Ecto neural progenitor cell (in vitro differentiated cells): Measurements from ENCODE around the gene ATAD3B.
A peak's percentile ranks its signal among the peaks of the same experiment; 100 is the strongest.
"Not testable (repeated sequence)": the region's sequence is repeated elsewhere in the genome, so short reads cannot be mapped to it uniquely, and the experiment has no call there.

ENCODE experiments used
- DNase-seq: peaks from one replicate; pipeline ENCODE4 v3.0.0-alpha.2; 2018; ENCODE audit warnings: low spot score

ATAD3B gene

DNA sequence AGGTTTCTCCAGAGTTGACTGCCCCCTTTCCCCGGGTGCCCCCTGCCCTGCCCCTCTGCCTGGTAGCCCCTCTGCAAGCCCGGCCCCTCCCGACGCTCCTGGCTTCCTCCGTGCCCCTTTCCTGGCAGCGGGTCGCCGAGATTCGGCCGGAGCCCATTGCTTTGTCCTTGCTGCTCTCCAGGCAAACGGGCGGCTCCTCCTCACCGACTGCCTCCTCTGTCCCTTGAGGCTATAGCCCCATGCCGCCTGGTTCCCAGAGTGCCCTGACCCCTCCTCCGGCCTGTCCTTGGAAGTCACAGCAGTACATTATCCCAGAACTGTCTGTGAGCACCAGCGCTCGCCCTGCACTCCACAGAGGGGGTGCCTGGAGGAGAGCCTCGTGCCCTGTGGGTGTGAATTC lies 42.1 kb downstream of the ATAD3B start:
- not testable (repeated sequence) for DNase-seq

- DNase-seq, result not testable (repeated sequence)
Measured at GRCh38 chr1:1514376-1514775, 42.8 kb downstream of the ATAD3B start.

DNA sequence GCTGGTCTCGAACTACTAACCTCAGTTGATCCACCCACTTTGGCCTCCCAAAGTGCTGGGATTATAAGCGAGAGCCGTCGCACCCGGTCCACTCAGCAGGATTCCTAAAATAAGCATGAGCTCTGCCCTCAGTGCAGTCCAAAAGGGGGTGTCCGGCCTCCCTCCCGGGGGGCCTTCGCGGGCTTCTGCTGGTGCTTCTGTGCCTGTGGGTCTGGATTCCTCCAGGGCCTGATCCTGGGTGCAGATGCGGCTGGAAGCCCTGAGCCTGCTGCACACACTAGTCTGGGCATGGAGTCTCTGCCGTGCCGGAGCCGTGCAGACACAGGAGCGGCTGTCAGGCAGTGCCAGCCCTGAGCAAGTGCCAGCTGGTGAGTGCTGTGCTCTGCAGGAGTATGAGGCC lies 45.4 kb downstream of the ATAD3B start:
- not testable (repeated sequence) for DNase-seq

- no peak for DNase-seq
Measured at GRCh38 chr1:1517973-1518620, 46.5 kb downstream of the ATAD3B start.

DNA sequence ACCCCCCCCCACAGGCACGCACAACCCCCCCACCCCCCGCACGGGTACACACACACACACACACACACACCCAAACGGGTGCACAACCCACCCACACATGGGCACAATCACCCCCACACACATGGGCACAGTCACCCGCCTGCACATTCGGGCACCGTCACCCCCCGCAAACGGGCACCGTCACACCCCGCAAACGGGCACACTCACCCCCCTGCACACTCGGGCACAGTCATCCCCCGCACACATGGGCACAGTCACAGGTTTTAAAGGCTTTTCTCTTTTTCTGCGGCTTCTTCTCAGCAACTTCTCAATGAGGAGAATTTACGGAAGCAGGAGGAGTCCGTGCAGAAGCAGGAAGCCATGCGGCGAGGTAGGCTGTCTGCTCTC lies 47.0 kb downstream of the ATAD3B start:
- not testable (repeated sequence) for DNase-seq

DNA sequence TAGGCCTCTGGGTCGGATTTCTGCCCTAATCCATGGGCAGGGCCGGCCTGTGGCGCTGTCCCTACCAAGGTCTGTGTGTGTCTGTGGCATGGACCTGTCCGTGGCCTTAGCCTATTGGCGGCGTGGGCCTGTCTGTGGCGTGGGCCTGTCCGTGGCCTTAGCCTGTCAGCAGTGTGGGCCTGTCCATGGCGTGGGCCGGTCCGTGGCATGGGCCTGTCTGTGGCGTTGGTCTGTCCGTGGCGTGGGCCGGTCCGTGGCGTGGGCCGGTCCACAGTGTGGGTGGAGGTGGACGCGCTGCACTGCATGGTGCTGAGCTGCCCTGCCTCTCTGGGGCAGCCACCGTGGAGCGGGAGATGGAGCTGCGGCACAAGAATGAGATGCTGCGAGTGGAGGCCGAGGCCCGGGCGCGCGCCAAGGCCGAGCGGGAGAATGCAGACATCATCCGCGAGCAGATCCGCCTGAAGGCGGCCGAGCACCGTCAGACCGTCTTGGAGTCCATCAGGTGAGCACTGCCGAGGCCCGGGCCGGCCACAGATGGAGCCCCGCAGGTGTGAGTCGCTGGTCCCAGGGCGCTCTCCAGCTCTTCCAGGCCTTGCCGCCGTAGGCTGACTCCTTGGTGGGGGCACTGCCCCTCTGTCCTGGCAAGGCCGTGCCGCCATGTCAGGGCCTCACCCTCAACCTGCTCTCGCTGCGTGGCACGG lies 48.4 kb downstream of the ATAD3B start:
- not testable (repeated sequence) for DNase-seq

- DNase-seq, result no peak
Measured at GRCh38 chr1:1521331-1521730, 49.8 kb downstream of the ATAD3B start.

DNA sequence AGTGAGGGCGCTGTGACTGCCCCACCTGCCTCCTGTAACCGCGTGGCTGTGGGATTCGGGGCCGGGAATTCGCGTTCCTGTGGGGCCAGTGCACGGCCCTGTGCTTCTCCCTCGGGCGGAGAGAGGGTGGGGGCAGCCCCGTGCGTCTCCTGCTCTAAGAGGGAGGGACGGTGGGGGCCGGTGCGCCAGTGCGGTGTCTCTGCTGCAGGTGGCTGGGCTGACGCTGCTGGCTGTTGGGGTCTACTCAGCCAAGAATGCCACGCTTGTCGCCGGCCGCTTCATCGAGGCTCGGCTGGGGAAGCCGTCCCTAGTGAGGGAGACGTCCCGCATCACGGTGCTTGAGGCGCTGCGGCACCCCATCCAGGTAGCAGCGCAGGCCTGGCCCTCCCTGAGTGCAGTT lies 51.0 kb downstream of the ATAD3B start:
- not testable (repeated sequence) for DNase-seq

DNA sequence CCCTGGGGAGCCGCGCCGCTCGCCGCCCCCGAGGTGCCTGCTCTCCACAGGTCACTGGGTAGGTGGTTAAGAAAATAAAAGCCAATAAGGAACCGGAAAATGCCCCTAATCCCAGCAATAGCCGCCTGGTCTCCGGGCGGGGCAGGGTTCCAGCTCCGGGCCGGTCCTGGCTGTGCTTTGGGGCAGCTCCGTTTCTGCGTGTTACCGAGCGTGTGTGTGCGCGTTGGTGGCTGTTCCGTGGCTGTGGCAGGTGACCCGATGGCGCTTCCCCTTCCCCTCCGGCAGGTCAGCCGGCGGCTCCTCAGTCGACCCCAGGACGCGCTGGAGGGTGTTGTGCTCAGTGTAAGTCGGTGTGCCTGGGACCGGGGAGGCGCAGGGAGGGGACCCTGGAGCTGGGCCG lies 51.7 kb downstream of the ATAD3B start:
- DNase-seq, result not testable (repeated sequence)

GRCh38 chr1:1523651-1524050 lies 52.1 kb downstream of the ATAD3B start:
- DNase-seq, result peak; percentile 34

GRCh38 chr1:1524750-1525383 lies 53.3 kb downstream of the ATAD3B start:
- not testable (repeated sequence) for DNase-seq

DNA sequence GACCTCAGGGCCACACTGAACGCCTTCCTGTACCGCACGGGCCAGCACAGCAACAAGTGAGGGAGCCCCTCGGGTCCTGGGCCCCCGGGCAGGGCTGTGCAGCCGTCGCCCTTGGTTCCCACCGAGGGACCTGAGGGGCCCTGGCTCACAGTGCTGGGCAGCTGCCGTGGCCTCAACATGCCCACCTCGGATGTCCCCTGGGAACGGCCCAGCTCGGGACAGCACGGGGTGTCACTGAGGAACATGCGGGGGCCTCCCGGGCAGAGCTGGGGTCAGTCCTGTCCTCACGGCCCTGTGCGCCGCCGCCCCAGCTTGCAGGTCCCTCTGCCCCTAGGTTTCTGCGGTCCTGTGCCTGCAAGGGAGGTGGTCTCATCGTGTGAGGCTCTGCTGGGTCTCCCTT lies 54.9 kb downstream of the ATAD3B start:
- not testable (repeated sequence) for DNase-seq

DNA sequence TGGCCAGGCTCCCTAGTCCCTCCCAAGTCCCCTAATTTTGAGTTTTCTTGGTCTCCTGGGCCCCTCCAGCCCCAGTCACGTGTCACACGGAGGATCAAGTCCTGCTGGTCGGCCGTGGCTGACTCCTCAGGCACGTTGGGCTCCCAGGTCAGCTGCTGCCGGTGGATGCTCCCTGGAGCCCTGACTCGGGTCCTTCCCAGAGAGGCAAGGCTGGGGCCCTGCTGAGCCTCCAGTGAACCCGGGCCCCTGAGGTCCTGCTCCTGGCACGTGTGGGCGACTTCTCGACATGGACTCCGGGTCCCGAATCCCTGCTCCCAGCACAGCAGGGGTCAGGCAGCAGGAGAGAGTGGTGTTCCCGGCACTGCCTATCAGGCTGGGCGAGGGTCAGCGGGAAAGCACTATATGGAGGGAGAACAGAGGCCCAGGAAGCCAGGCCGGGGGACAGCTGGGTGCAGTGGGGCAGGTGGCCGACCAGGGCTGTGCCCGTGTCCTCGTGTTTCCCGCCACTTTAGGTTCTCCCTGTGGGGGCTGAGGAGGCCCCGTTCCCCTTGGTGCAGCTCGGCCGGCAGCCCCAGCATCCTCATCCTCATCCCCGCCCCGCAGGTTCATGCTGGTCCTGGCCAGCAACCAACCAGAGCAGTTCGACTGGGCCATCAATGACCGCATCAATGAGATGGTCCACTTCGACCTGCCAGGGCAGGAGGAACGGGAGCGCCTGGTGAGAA lies 55.7 kb downstream of the ATAD3B start:
- no peak for DNase-seq

- no peak for DNase-seq
Measured at GRCh38 chr1:1528301-1529267, 57.0 kb downstream of the ATAD3B start.

GRCh38 chr1:1529321-1529720 lies 57.8 kb downstream of the ATAD3B start:
- DNase-seq, result no peak

DNA sequence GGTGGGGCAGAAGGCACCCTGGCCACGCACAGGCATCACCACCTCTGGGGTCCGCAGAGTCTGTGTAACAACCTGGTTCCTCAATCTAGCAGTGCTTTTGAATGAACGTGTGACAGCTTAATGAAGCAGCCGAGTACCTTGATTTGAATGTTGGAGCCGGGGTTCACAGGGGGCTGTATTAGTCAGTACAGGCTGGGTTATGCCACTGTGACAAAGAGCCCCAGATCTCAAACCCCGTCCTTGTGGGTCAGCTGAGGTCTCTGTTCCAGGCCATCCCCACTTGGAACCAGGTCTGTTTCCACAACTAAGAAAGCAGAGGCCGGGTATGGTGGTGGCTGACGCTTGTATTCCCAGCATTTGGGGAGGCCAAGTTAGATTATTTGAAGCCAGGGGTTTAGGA lies 58.4 kb downstream of the ATAD3B start:
- DNase-seq, result no peak

GRCh38 chr1:1531947-1532346 lies 60.4 kb downstream of the ATAD3B start:
- DNase-seq, result no peak

DNA sequence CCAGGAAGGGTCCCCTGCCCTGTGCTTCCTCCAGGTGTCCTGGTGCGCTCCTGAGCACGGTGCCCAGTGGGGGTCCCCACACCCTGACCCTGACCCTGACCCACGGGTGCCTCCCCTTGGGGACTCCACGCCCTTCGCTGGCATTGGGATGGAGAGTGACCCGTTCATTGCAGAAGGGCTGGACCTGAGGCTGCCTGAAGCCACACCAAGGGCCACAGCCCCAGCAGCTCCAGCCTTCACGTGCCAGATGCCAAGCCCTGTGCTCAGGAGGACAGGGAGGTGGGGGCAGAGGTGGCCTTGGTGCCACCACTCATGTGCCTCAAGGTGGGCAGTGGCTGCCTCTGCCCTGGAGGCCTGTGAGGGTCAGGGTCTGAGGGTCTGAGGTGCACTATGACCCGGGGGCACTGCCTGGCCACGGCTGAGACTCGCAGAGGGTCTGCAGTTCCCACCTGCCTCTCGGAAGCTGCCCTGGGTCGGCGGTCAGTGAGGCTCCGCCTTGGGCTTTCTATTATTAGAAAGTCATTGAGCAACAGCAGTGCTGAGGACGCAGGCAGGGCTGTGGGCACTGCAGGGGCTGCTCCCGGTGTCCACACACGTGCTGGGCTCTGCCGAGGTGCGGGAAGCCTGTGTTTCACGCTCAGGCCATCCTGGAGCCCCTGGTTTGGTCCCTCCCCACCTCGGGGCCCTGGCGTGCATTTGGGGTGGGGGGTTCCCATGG lies 61.8 kb downstream of the ATAD3B start:
- DNase-seq, result not testable (repeated sequence)

GRCh38 chr1:1533894-1534291 lies 62.3 kb downstream of the ATAD3B start:
- not testable (repeated sequence) for DNase-seq

- DNase-seq, result no peak
Measured at GRCh38 chr1:1534401-1535154, 63.0 kb downstream of the ATAD3B start.
